WTC11 (cell line): ENCODE measurements around the gene PKIB. TPM values are rescaled to one million over a fixed set of nuclear protein-coding genes. Genes with fewer than 3 reads are reported as not detected.

Source experiments
- ATAC-seq: fragments of 200-7000 bp; cut with Tn5 transposase; 2 replicates; pipeline ENCODE4 v1.10.0; 2021; ENCODE audit warnings: mild to moderate bottlenecking, moderate library complexity
- CTCF ChIA-PET: fragments of 300-600 bp; sonication (Branson Sonifier 250); formaldehyde crosslinking; loops from one replicate; lab custom pipeline; 2021; ENCODE audit warnings: antibody characterized with exemption; lab: Charles Lee
- POLR2A ChIA-PET: fragments of 350-600 bp; sonication (Branson Sonifier 250); formaldehyde crosslinking; loops from one replicate; lab custom pipeline; 2021; ENCODE audit warnings: antibody characterized with exemption; lab: Charles Lee
- DNase-seq: peaks from one replicate; pipeline ENCODE4 v3.0.0; 2021; ENCODE audit warnings: low spot score
- H3K27ac Mint-ChIP-seq: 2 replicates; pipeline ENCODE4 v1.8.0; 2021; ENCODE audit warnings: mixed read lengths
- H3K27me3 Mint-ChIP-seq: 2 replicates; pipeline ENCODE4 v1.8.0; 2021; ENCODE audit warnings: low read depth, mild to moderate bottlenecking, moderate library complexity, mixed read lengths
- H3K36me3 Mint-ChIP-seq: 2 replicates; pipeline ENCODE4 v1.8.0; 2021; ENCODE audit warnings: mixed read lengths
- H3K4me1 Mint-ChIP-seq: 2 replicates; pipeline ENCODE4 v1.8.0; 2022; ENCODE audit warnings: mixed read lengths
- H3K4me3 Mint-ChIP-seq: 2 replicates; pipeline ENCODE4 v1.8.0; 2021; ENCODE audit warnings: mild to moderate bottlenecking, moderate library complexity, mixed read lengths
- H3K9me3 Mint-ChIP-seq: 2 replicates; pipeline ENCODE4 v1.8.0; 2021; ENCODE audit warnings: mixed read lengths
- ATF1 ChIP-seq: sonication (generic); formaldehyde crosslinking; IDR thresholded peaks from 2 replicates; pipeline ENCODE4 v1.8.1; 2023; ENCODE audit warnings: mild to moderate bottlenecking, moderate library complexity, missing genetic modification reagents
- ATF2 ChIP-seq: sonication (generic); formaldehyde crosslinking; IDR thresholded peaks from 2 replicates; pipeline ENCODE4 v1.8.1; 2022; ENCODE audit warnings: low read depth, missing genetic modification reagents, borderline replicate concordance
- ATF6 ChIP-seq: sonication (generic); formaldehyde crosslinking; IDR thresholded peaks from 2 replicates; pipeline ENCODE4 v1.8.1; 2023; ENCODE audit warnings: mild to moderate bottlenecking, missing genetic modification reagents
- CREB1 ChIP-seq: sonication (generic); formaldehyde crosslinking; IDR thresholded peaks from 2 replicates; pipeline ENCODE4 v1.8.0; 2023; ENCODE audit warnings: mild to moderate bottlenecking, missing genetic modification reagents
- ESRRA ChIP-seq: sonication (generic); formaldehyde crosslinking; IDR thresholded peaks from 2 replicates; pipeline ENCODE4 v1.8.1; 2022; ENCODE audit warnings: mild to moderate bottlenecking, missing genetic modification reagents, borderline replicate concordance
- ETV6 ChIP-seq: sonication (generic); formaldehyde crosslinking; IDR thresholded peaks from 2 replicates; pipeline ENCODE4 v1.8.1; 2022; ENCODE audit warnings: mild to moderate bottlenecking, missing genetic modification reagents
- FOXJ3 ChIP-seq: sonication (generic); formaldehyde crosslinking; IDR thresholded peaks from 2 replicates; pipeline ENCODE4 v1.9.0; 2021; ENCODE audit warnings: missing genetic modification reagents, mild to moderate bottlenecking, borderline replicate concordance
- HMGA2 ChIP-seq: fragments of 250-450 bp; sonication (Bioruptor Pico); IDR thresholded peaks from 2 replicates; pipeline ENCODE4 v1.4.0; 2021; ENCODE audit warnings: mild to moderate bottlenecking, moderate library complexity
- HMGXB4 ChIP-seq: sonication (generic); formaldehyde crosslinking; IDR thresholded peaks from 2 replicates; pipeline ENCODE4 v1.8.1; 2023; ENCODE audit warnings: mild to moderate bottlenecking, moderate library complexity, missing genetic modification reagents
- IRF1 ChIP-seq: sonication (generic); formaldehyde crosslinking; IDR thresholded peaks from 2 replicates; pipeline ENCODE4 v1.8.0; 2023; ENCODE audit warnings: missing genetic modification reagents
- MAX ChIP-seq: sonication (generic); formaldehyde crosslinking; IDR thresholded peaks from 2 replicates; pipeline ENCODE4 v1.8.0; 2022; ENCODE audit warnings: mild to moderate bottlenecking, missing genetic modification reagents
- MXD4 ChIP-seq: fragments of 250-450 bp; sonication (Bioruptor Pico); IDR thresholded peaks from 2 replicates; pipeline ENCODE4 v1.8.0; 2021; ENCODE audit warnings: mild to moderate bottlenecking, moderate library complexity, borderline replicate concordance
- NR1H2 ChIP-seq: sonication (generic); formaldehyde crosslinking; IDR thresholded peaks from 2 replicates; pipeline ENCODE4 v1.9.0; 2021; ENCODE audit warnings: mild to moderate bottlenecking, moderate library complexity, missing genetic modification reagents
- PRDM15 ChIP-seq: sonication (generic); formaldehyde crosslinking; IDR thresholded peaks from 2 replicates; pipeline ENCODE4 v1.8.0; 2022; ENCODE audit warnings: missing genetic modification reagents
- ZNF121 ChIP-seq: sonication (generic); formaldehyde crosslinking; IDR thresholded peaks from 2 replicates; pipeline ENCODE4 v1.8.0; 2023; ENCODE audit warnings: missing genetic modification reagents
- ZNF219 ChIP-seq: sonication (generic); formaldehyde crosslinking; IDR thresholded peaks from 2 replicates; pipeline ENCODE4 v1.8.0; 2023; ENCODE audit warnings: missing genetic modification reagents, mild to moderate bottlenecking, borderline replicate concordance
- ZNF263 ChIP-seq: sonication (generic); formaldehyde crosslinking; IDR thresholded peaks from 2 replicates; pipeline ENCODE4 v1.8.1; 2022; ENCODE audit warnings: low read depth, mild to moderate bottlenecking, moderate library complexity, missing genetic modification reagents
- ZNF317 ChIP-seq: sonication (generic); formaldehyde crosslinking; IDR thresholded peaks from 2 replicates; pipeline ENCODE4 v1.8.1; 2023; ENCODE audit warnings: low read depth, mild to moderate bottlenecking, moderate library complexity, missing genetic modification reagents, borderline replicate concordance
- ZNF416 ChIP-seq: fragments of 250-450 bp; sonication (Bioruptor Pico); IDR thresholded peaks from 2 replicates; pipeline ENCODE4 v1.9.0; 2021; ENCODE audit warnings: mild to moderate bottlenecking, inconsistent platforms
- ZNF423 ChIP-seq: fragments of 250-450 bp; sonication (Bioruptor Pico); IDR thresholded peaks from 2 replicates; pipeline ENCODE4 v2.1.2; 2022; ENCODE audit warnings: mild to moderate bottlenecking, moderate library complexity
- ZSCAN18 ChIP-seq: fragments of 250-450 bp; sonication (Bioruptor Pico); IDR thresholded peaks from 2 replicates; pipeline ENCODE4 v2.1.2; 2022; ENCODE audit warnings: mild to moderate bottlenecking, moderate library complexity
- total RNA-seq: library from RNA; stranded (reverse); gene quantifications from 3 replicates; pipeline ENCODE4 v1.2.3, GENCODE V29; 2021

PKIB gene
- total RNA-seq, 1 experiment from 2014 or later = 26.4 TPM

- Mint-ChIP-seq H3K27ac (no peak overlapping the region), H3K4me3 (no peak overlapping the region), H3K4me1 (no peaks in the 10 kb centered on the region), H3K9me3 (no peaks in the 10 kb centered on the region), H3K27me3 (no peaks in the 10 kb centered on the region), H3K36me3 (no peaks in the 10 kb centered on the region)
- TF ChIP-seq HMGXB4 (CRISPR knock-in tag) (no peak), FOXJ3 (CRISPR knock-in tag) (no peak), MXD4 (no peak), ZNF219 (CRISPR knock-in tag) (no peak), ATF2 (CRISPR knock-in tag) (no peak), ZNF263 (no peak), PRDM15 (CRISPR knock-in tag) (no peak), ZNF423 (no peak), ATF1 (CRISPR knock-in tag) (no peak), ESRRA (CRISPR knock-in tag) (no peak), IRF1 (CRISPR knock-in tag) (no peak), ZSCAN18 (CRISPR knock-in tag) (no peak), ZNF317 (CRISPR knock-in tag) (no peak), MAX (CRISPR knock-in tag) (no peak)
- ChIA-PET POLR2A (no interaction called here), CTCF (no interaction called here)
- no peak for DNase-seq
- ATAC-seq = no peak
Observed at GRCh38 chr6:122653094-122653493, 42.9 kb downstream of the PKIB start.

- Mint-ChIP-seq H3K4me1 (no peaks in the 10 kb centered on the region), H3K9me3 (no peaks in the 10 kb centered on the region), H3K36me3 (no peaks in the 10 kb centered on the region), H3K4me3 (no peak overlapping the region), H3K27ac (no peak overlapping the region), H3K27me3 (no peaks in the 10 kb centered on the region)
- DNase-seq (no peak), ATAC-seq (no peak)
- ChIA-PET POLR2A (no interaction called here), CTCF (no interaction called here)
- TF ChIP-seq HMGA2 (CRISPR knock-in tag) (no peak), ATF6 (CRISPR knock-in tag) (no peak), ETV6 (CRISPR knock-in tag) (no peak), IRF1 (CRISPR knock-in tag) (no peak), CREB1 (CRISPR knock-in tag) (no peak), ZNF416 (CRISPR knock-in tag) (no peak), ZNF121 (CRISPR knock-in tag) (no peak), NR1H2 (no peak), ATF1 (CRISPR knock-in tag) (no peak)
Observed at GRCh38 chr6:122654012-122654411, 43.8 kb downstream of the PKIB start.
